Uterus (tissue), 4 donors: ENCODE measurements around the gene XXYLT1. TPM values are rescaled to one million over a fixed set of nuclear protein-coding genes. Genes with fewer than 3 reads are reported as not detected.
A peak's percentile ranks its signal among the peaks of the same experiment; 100 is the strongest.

Source experiments
- DNase-seq, 2 donors: peaks; one replicate each; pipeline ENCODE4 v3.0.0-alpha.2; 2019 to 2020
- H3K27ac ChIP-seq, 2 donors: fragments of 200-600 bp; sonication (generic); 1 replicate in 1 of 2; 2 replicates in 1 of 2; pipeline ENCODE4 v1.5.1; 2016 to 2018
- H3K27me3 ChIP-seq, 2 donors: fragments of 200-600 bp; sonication (generic); one replicate each; pipeline ENCODE4 v1.5.1; 2018 to 2019; ENCODE audit warnings: control low read depth in 1 of 2
- H3K36me3 ChIP-seq, 2 donors: fragments of 200-600 bp; sonication (generic); one replicate each; pipeline ENCODE4 v1.5.1; 2019; ENCODE audit warnings: control low read depth in 1 of 2
- H3K4me1 ChIP-seq, 2 donors: fragments of 200-600 bp; sonication (generic); one replicate each; pipeline ENCODE4 v1.5.1; 2018 to 2019; ENCODE audit warnings: control low read depth in 1 of 2
- H3K4me3 ChIP-seq, 2 donors: fragments of 200-600 bp; sonication (generic); 1 replicate in 1 of 2; 2 replicates in 1 of 2; pipeline ENCODE4 v1.5.1; 2018 to 2019; ENCODE audit warnings: mild to moderate bottlenecking in 1 of 2
- H3K9me3 ChIP-seq, 2 donors: fragments of 200-600 bp; sonication (generic); one replicate each; pipeline ENCODE4 v1.5.1; 2019; ENCODE audit warnings: control low read depth in 1 of 2
- POLR2A ChIP-seq, 2 donors: fragments of 450-650 bp; IDR thresholded peaks; one replicate each; pipeline ENCODE4 v1.6.1; 2016; ENCODE audit warnings: antibody characterized with exemption in 2 of 2, mild to moderate bottlenecking in 1 of 2, moderate library complexity in 1 of 2
- intact Hi-C: fragments of 100-400 bp; cut with DNase I; formaldehyde crosslinking; loops from one replicate; pipeline ENCODE4 v1.15.1; 2023; ENCODE audit warnings: low total_unique reads
- total RNA-seq, 4 donors: library from RNA; depleted of rRNA in 3 of 4; stranded (reverse); fragments of >200 nt in 3 of 4; gene quantifications; one replicate each; pipeline versions ENCODE4 v1.1.0 to v1.2.4, GENCODE V29; 2014 to 2023
- TF ChIP-seq, protein P1 (sequence below), 4 experiments: fragments of 200-600 bp in 2 of 4; fragments of 450-650 bp in 2 of 4; sonication (generic) in 2 of 4; IDR thresholded peaks; one replicate each; pipeline ENCODE4 v1.5.1; 2016 to 2019; ENCODE audit warnings: antibody characterized with exemption in 4 of 4, mild to moderate bottlenecking in 2 of 4, moderate library complexity in 1 of 4
- donor health status: DM: yes; HTN: yes; CAD: no.

The XXYLT1 gene
- total RNA-seq, 4 donors from 2014 or later, result 10.6 to 52.5 (median 23.8) TPM

DNA sequence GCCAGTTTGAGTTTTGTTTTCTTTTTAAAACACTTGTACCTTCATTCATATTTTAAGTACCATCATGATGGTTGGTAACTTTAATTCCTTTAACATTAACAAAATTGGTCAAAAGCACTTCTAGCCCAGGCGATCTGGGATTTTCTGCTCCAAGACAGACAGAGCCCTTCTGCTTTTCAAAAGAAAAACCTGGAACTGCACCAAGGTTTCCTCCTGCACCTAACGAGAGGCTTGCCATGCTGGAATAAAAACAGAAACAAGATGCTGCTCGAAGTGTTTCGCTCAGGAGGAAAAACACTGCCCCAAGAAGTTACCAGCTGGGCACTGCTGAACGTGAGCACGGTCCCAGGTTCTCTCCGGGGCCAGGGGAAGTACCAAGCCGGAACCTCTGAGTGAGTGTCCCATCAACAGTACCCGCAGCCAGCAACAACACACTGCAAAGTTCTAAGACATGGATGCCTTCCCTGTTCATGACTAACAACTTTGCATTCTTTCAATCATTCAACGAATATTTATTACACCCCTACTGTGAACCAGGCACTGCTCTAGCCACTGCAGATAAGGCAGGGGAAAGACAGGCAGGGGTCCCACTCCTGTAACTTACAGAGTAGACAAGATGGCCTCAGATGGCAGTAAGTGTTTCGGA lies 98.8 kb downstream of the XXYLT1 start:
- Histone ChIP-seq H3K36me3 (no peaks in the 10 kb centered on the region), H3K27ac (peak overlapping the region; percentile 56 to 66), H3K4me3 (no peak overlapping the region)

DNA sequence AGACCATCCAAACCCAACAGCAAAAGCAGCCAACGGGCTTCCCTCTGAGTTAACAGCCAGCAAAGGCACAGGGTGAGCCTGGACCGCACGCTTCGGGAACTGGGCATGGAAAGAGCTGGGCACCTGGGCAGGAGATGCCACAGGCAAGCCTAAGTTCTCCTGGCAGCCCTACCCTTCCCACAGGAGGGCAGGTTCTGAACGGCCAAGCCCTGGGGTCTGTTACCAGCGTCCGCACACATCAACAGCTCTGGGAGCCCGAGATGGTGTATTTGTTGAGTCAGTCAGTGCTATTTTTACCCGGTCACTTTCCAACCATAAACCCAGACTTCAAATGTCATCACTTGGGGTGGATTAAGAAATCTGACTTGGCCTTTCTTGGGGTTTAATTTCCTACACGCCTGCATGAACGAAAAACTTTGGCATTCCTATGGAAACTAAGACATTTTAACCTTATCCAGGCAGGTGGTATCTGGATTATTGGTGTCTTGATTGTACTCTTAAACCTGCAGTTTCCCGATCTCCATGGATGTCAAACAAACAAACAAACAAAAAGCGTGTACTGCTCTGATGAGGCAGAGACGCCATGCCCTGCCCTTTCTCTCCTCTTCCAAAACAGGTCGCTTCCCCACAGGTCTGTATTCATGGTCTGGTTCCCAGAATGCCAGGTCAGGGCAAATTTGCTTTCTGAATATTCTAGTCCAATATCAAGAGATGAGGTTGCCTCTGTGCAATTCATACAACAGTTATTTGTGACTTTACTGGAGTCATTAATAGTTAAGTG lies 99.7 kb downstream of the XXYLT1 start:
- H3K36me3 ChIP-seq, result no peaks in the 10 kb centered on the region
- intact Hi-C loops, result no loop called here
- H3K27ac ChIP-seq, result peak overlapping the region; percentile 56 to 66

More for the DNA sequence above, 98.8 kb downstream of the XXYLT1 start:
- TF ChIP-seq POLR2A (IDR thresholded peaks at IDR 0.05), result no peak
- intact Hi-C loops, result no loop called here
- peaks cover 0 to 4% of the 10 kb centered on the region in 2 donors for H3K4me1 ChIP-seq
- no peaks in the 10 kb centered on the region for H3K27me3 ChIP-seq
- no peaks in the 10 kb centered on the region for H3K9me3 ChIP-seq
- DNase-seq, result peak; percentile 19 to 23

DNA sequence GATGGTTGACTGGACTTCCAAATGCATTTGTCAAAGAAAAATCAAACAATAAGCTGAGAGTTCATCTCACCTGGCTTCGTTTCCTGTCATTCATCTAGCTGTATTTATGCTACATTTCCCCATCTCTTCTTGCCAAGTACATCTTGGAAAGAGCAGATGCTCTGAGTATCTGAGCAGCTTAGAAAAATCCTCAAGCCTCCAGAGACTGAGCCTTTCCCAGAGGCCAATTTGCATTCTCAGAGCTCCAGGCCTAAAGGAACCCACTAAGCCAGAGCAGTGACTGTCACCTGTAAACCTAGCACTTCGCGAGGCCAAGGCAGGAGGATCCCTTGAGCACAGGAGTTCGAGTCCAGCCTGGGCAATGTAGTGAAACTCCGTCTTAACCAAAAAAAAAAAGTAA lies 100.5 kb downstream of the XXYLT1 start:
- Histone ChIP-seq H3K9me3 (no peaks in the 10 kb centered on the region), H3K27me3 (no peaks in the 10 kb centered on the region), H3K36me3 (no peaks in the 10 kb centered on the region), H3K4me3 (no peak overlapping the region), H3K4me1 (peaks cover 0 to 4% of the 10 kb centered on the region in 2 donors), H3K27ac (peak overlapping the region in 1 of 2 donors; percentile 66)
- TF ChIP-seq, protein P1, sequence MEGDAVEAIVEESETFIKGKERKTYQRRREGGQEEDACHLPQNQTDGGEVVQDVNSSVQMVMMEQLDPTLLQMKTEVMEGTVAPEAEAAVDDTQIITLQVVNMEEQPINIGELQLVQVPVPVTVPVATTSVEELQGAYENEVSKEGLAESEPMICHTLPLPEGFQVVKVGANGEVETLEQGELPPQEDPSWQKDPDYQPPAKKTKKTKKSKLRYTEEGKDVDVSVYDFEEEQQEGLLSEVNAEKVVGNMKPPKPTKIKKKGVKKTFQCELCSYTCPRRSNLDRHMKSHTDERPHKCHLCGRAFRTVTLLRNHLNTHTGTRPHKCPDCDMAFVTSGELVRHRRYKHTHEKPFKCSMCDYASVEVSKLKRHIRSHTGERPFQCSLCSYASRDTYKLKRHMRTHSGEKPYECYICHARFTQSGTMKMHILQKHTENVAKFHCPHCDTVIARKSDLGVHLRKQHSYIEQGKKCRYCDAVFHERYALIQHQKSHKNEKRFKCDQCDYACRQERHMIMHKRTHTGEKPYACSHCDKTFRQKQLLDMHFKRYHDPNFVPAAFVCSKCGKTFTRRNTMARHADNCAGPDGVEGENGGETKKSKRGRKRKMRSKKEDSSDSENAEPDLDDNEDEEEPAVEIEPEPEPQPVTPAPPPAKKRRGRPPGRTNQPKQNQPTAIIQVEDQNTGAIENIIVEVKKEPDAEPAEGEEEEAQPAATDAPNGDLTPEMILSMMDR (IDR thresholded peaks at IDR 0.05), result no peak
- no peak for TF ChIP-seq POLR2A (IDR thresholded peaks at IDR 0.05)
- intact Hi-C loops, result no loop called here
- peak; percentile 6 to 10 for DNase-seq

More for the DNA sequence above, 99.7 kb downstream of the XXYLT1 start:
- no peak overlapping the region for H3K4me3 ChIP-seq
- peak; percentile 18 to 22 for DNase-seq
- peaks cover 0 to 4% of the 10 kb centered on the region in 2 donors for H3K4me1 ChIP-seq
- H3K9me3 ChIP-seq, result no peaks in the 10 kb centered on the region
- no peaks in the 10 kb centered on the region for H3K27me3 ChIP-seq
- no peak for TF ChIP-seq POLR2A (IDR thresholded peaks at IDR 0.05)
- TF ChIP-seq, protein P1 (IDR thresholded peaks at IDR 0.05), result no peak

DNA sequence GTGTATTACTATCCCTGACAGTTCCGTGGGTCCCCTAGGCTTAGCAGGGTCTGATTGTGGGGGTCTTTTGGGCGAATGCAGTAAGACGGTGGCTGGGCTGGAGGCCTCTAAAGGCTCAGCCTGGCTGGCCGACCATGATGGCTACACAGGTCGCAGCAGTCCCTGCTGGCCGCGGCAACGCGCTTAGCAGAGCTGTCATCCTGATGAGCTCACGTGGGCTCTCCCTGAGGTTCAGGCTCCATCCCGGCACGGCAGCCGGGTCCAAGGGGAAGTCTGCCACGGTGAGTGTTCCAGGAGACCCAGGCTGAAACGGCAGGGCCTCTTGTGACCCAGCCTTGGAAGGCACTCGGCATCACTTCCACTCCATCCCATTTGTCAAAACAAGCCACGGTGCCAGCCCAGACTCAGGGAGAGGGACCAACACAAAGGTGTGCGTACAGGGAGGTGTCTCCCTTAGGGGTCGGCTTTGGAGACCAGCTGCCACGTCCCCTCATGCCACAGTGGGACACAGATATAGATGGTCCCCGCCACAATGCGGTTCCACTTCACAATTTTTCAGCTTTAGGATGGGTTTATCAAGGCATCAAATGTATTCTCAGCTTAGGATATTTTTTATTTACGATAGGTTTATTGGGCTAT lies 101.8 kb downstream of the XXYLT1 start:
- Histone ChIP-seq H3K4me1 (peaks cover 0 to 4% of the 10 kb centered on the region in 2 donors), H3K4me3 (no peak overlapping the region), H3K36me3 (no peaks in the 10 kb centered on the region), H3K27ac (no peak overlapping the region), H3K9me3 (no peaks in the 10 kb centered on the region), H3K27me3 (no peaks in the 10 kb centered on the region)
- DNase-seq, result peak; percentile 12 to 13
- intact Hi-C loops, result no loop called here
- TF ChIP-seq, protein P1 (IDR thresholded peaks at IDR 0.05), result no peak
- no peak for TF ChIP-seq POLR2A (IDR thresholded peaks at IDR 0.05)

DNA sequence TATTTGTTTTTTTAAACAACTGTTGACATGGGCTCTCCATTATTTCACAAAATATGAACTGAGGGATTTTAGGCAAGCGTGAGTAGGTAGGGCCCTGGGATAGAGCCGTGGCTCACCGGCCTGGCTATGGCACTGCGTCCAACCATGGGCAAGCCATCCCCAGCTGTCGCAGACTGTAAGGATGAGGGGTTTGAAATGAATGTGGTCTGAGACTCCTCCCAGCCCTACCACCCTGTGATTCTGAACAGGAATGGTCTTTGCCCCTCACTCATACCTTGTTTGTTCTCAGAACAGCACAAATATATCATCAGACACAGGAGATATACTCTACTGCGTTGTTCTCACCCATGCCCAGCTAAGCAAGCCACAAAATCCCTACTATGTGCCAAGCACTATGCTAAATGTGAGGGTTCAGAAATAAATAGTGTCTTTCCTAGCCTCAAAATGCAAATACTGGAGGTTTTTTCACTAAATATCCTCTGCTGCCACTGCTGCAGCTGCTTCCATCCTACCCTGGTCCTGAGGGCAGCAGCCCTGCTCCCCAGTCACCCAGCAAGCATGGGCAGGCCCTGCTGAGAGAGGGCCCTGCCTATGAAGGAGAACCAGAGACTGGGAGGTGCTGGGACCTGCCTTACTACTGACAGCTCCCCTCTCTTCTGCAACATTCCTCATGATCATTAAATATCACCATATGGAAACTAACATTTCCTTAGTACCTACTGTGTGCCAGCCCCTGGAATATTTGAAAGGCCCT lies 102.8 kb downstream of the XXYLT1 start:
- peaks cover 0 to 4% of the 10 kb centered on the region in 2 donors for H3K4me1 ChIP-seq
- peak in 1 of 2 donors; percentile 7 for DNase-seq
- no peak overlapping the region for H3K27ac ChIP-seq
- H3K27me3 ChIP-seq, result no peaks in the 10 kb centered on the region
- H3K4me3 ChIP-seq, result no peak overlapping the region
- TF ChIP-seq, protein P1 (IDR thresholded peaks at IDR 0.05), result no peak
- TF ChIP-seq POLR2A (IDR thresholded peaks at IDR 0.05), result no peak
- no peaks in the 10 kb centered on the region for H3K36me3 ChIP-seq
- H3K9me3 ChIP-seq, result no peaks in the 10 kb centered on the region
- intact Hi-C loops, result no loop called here
